Naive thymus-derived CD4-positive, alpha-beta T cell (primary cell): ENCODE data around the gene DNAJB14. TPM values are rescaled to one million over a fixed set of nuclear protein-coding genes. Genes with fewer than 3 reads are reported as not detected.

Experiments used
- ATAC-seq: fragments of 150-1000 bp; cut with Tn5 transposase; 2 replicates; pipeline ENCODE4 v1.10.0; 2021; ENCODE audit warnings: mild to moderate bottlenecking, moderate library complexity
- CTCF ChIA-PET: fragments of 350-600 bp; sonication (Branson Sonifier 250); formaldehyde crosslinking; loops from one replicate; lab custom pipeline; 2021; ENCODE audit warnings: antibody characterized with exemption; lab: Charles Lee
- POLR2A ChIA-PET: fragments of 350-600 bp; sonication (Branson Sonifier 250); formaldehyde crosslinking; loops from one replicate; lab custom pipeline; 2021; ENCODE audit warnings: antibody characterized with exemption, inconsistent platforms; lab: Charles Lee
- DNase-seq, 9 donors: peaks; one replicate each; pipeline versions ENCODE4 v3.0.0 to v3.0.0-alpha.2; 2020 to 2022; ENCODE audit warnings: mixed read lengths in 1 of 9
- H3K27ac ChIP-seq: one replicate; pipeline ENCODE4 v1.7.0; 2013; ENCODE audit warnings: mild to moderate bottlenecking, low read depth, low read length, moderate library complexity
- H3K27me3 ChIP-seq, 2 donors: one replicate each; pipeline ENCODE4 v1.7.0; 2013; ENCODE audit warnings: low read length in 2 of 2, mild to moderate bottlenecking in 2 of 2, moderate library complexity in 2 of 2; ENCODE audit not compliant: control insufficient read depth in 2 of 2, insufficient read depth in 2 of 2
- H3K36me3 ChIP-seq, 3 experiments: 1 replicate in 2 of 3; 2 replicates in 1 of 3; pipeline ENCODE4 v1.7.0; 2013; ENCODE audit warnings: low read length in 3 of 3, mild to moderate bottlenecking in 3 of 3, moderate library complexity in 1 of 3; ENCODE audit not compliant: insufficient read depth in 3 of 3, control insufficient read depth in 2 of 3
- H3K4me1 ChIP-seq, 2 donors: one replicate each; pipeline ENCODE4 v1.7.0; 2013; ENCODE audit warnings: low read length in 2 of 2, mild to moderate bottlenecking in 2 of 2, moderate library complexity in 1 of 2; ENCODE audit not compliant: control insufficient read depth in 2 of 2, insufficient read depth in 2 of 2
- H3K4me3 ChIP-seq: 2 replicates; pipeline ENCODE4 v1.7.0; 2013; ENCODE audit warnings: mild to moderate bottlenecking, low read length
- H3K9me3 ChIP-seq, 3 experiments: 1 replicate in 2 of 3; 2 replicates in 1 of 3; pipeline ENCODE4 v1.7.0; 2013; ENCODE audit warnings: low read length in 3 of 3; ENCODE audit not compliant: control insufficient read depth in 2 of 3
- H3K27ac Mint-ChIP-seq, 9 donors: one replicate each; pipeline ENCODE4 v1.8.0; 2020 to 2022; ENCODE audit warnings: mixed read lengths in 9 of 9, mild to moderate bottlenecking in 8 of 9, moderate library complexity in 5 of 9, inconsistent platforms in 2 of 9
- H3K27me3 Mint-ChIP-seq, 5 donors: one replicate each; pipeline ENCODE4 v1.8.0; 2021 to 2022; ENCODE audit warnings: mixed read lengths in 5 of 5, mild to moderate bottlenecking in 1 of 5
- H3K36me3 Mint-ChIP-seq, 5 donors: one replicate each; pipeline ENCODE4 v1.8.0; 2020 to 2022; ENCODE audit warnings: mixed read lengths in 5 of 5, mild to moderate bottlenecking in 3 of 5, inconsistent platforms in 1 of 5
- H3K4me1 Mint-ChIP-seq, 7 donors: one replicate each; pipeline ENCODE4 v1.8.0; 2020 to 2022; ENCODE audit warnings: mixed read lengths in 7 of 7, mild to moderate bottlenecking in 3 of 7, inconsistent platforms in 1 of 7
- H3K4me3 Mint-ChIP-seq, 10 donors: one replicate each; pipeline ENCODE4 v1.8.0; 2020 to 2022; ENCODE audit warnings: mild to moderate bottlenecking in 10 of 10, mixed read lengths in 10 of 10, moderate library complexity in 6 of 10, inconsistent platforms in 2 of 10
- H3K9me3 Mint-ChIP-seq, 11 donors: one replicate each; pipeline ENCODE4 v1.8.0; 2020 to 2022; ENCODE audit warnings: mixed read lengths in 11 of 11, mild to moderate bottlenecking in 4 of 11, inconsistent platforms in 1 of 11, moderate library complexity in 1 of 11
- intact Hi-C, 2 donors: fragments of 100-400 bp; cut with micrococcal nuclease; formaldehyde crosslinking; loops; one replicate each; pipeline ENCODE4 v1.15.1; 2023
- polyA plus RNA-seq, 2 donors: library from polyadenylated mRNA; unstranded; fragments of 300-500 nt; fragmentation: Illumina TruSeq; gene quantifications; one replicate each; pipeline ENCODE4 v1.2.3, GENCODE V29; 2021
- total RNA-seq, 6 experiments: library from RNA in 5 of 6; stranded (reverse) in 5 of 6; gene quantifications; 1 replicate in 5 of 6; 2 replicates in 1 of 6; pipeline ENCODE4 v1.2.3 and lab custom pipeline; 2021 to 2026

Gene DNAJB14
- total and polyA plus RNA-seq, 7 experiments from 2014 or later = 49.7 to 80.5 (median 54.2) TPM

GRCh38 chr4:99876946-99877345, 69.5 kb downstream of the DNAJB14 start:
- intact Hi-C loops = loop anchor here in 1 of 2 donors (2.0 kb wide), 1 partner anchor 16 kb away; no protein-coding TSS in a partner anchor
- Mint-ChIP-seq H3K27ac (peak overlapping the region in 4 of 9 donors; percentile 9 to 60 (median 45)), H3K9me3 (no peaks in the 10 kb centered on the region), H3K4me1 (peaks cover 0 to 7% (median 0%) of the 10 kb centered on the region in 7 donors), H3K27me3 (no peaks in the 10 kb centered on the region), H3K36me3 (peaks cover 0 to 40% (median 15%) of the 10 kb centered on the region in 5 donors), H3K4me3 (no peak overlapping the region)
- no peak overlapping the region for H3K4me3 ChIP-seq
- no peak for ATAC-seq
- POLR2A ChIA-PET = no interaction called here
- H3K4me1 ChIP-seq = no peaks in the 10 kb centered on the region
- no peak overlapping the region for H3K27ac ChIP-seq
- no peak for DNase-seq
- CTCF ChIA-PET = no interaction called here
- no peaks in the 10 kb centered on the region for H3K27me3 ChIP-seq
- H3K36me3 ChIP-seq = peaks cover 15 to 40% (median 18%) of the 10 kb centered on the region in 3 experiments
- no peaks in the 10 kb centered on the region for H3K9me3 ChIP-seq

GRCh38 chr4:99875071-99875470, 71.3 kb downstream of the DNAJB14 start:
- H3K4me1 Mint-ChIP-seq = peaks cover 0 to 7% (median 0%) of the 10 kb centered on the region in 7 donors
- no peak for ATAC-seq
- ChIA-PET CTCF (interaction anchor here (0.9 kb wide), 1 partner anchor 67 kb away, joined by 4 read pairs; no protein-coding TSS in a partner anchor), POLR2A (no interaction called here)
- H3K27me3 ChIP-seq = no peaks in the 10 kb centered on the region
- no peak overlapping the region for H3K27ac Mint-ChIP-seq
- H3K9me3 Mint-ChIP-seq = no peaks in the 10 kb centered on the region
- no peaks in the 10 kb centered on the region for H3K4me1 ChIP-seq
- no peak overlapping the region for H3K27ac ChIP-seq
- H3K4me3 ChIP-seq = no peak overlapping the region
- H3K9me3 ChIP-seq = no peaks in the 10 kb centered on the region
- H3K27me3 Mint-ChIP-seq = no peaks in the 10 kb centered on the region
- no peak for DNase-seq
- peaks cover 6 to 23% (median 7%) of the 10 kb centered on the region in 3 experiments for H3K36me3 ChIP-seq
- H3K36me3 Mint-ChIP-seq = peaks cover 3 to 45% (median 12%) of the 10 kb centered on the region in 5 donors
- H3K4me3 Mint-ChIP-seq = no peak overlapping the region
- intact Hi-C loops = no loop called here

- H3K36me3 Mint-ChIP-seq = peaks cover 8 to 52% (median 17%) of the 10 kb centered on the region in 5 donors
- intact Hi-C loops = no loop called here
- H3K4me3 Mint-ChIP-seq = no peak overlapping the region
- Histone ChIP-seq H3K4me3 (no peak overlapping the region), H3K36me3 (peaks cover 0 to 12% (median 0%) of the 10 kb centered on the region in 3 experiments), H3K4me1 (no peaks in the 10 kb centered on the region), H3K9me3 (no peaks in the 10 kb centered on the region), H3K27me3 (no peaks in the 10 kb centered on the region), H3K27ac (no peak overlapping the region)
- POLR2A ChIA-PET = no interaction called here
- ATAC-seq (no peak), DNase-seq (no peak)
- peak overlapping the region in 1 of 9 donors; percentile 32 for H3K27ac Mint-ChIP-seq
- CTCF ChIA-PET = no interaction called here
- H3K9me3 Mint-ChIP-seq = no peaks in the 10 kb centered on the region
- H3K4me1 Mint-ChIP-seq = peaks cover 0 to 13% (median 0%) of the 10 kb centered on the region in 7 donors
- H3K27me3 Mint-ChIP-seq = no peaks in the 10 kb centered on the region
Measured at GRCh38 chr4:99872570-99872969, 73.8 kb downstream of the DNAJB14 start.

- no peak overlapping the region for H3K4me3 Mint-ChIP-seq
- Histone ChIP-seq H3K4me1 (no peaks in the 10 kb centered on the region), H3K36me3 (peaks cover 0 to 34% (median 0%) of the 10 kb centered on the region in 3 experiments), H3K27ac (no peak overlapping the region), H3K27me3 (no peaks in the 10 kb centered on the region), H3K9me3 (no peaks in the 10 kb centered on the region), H3K4me3 (no peak overlapping the region)
- H3K36me3 Mint-ChIP-seq = peaks cover 8 to 49% (median 32%) of the 10 kb centered on the region in 5 donors
- no peaks in the 10 kb centered on the region for H3K9me3 Mint-ChIP-seq
- intact Hi-C loops = no loop called here
- DNase-seq (no peak), ATAC-seq (no peak)
- no peaks in the 10 kb centered on the region for H3K27me3 Mint-ChIP-seq
- H3K27ac Mint-ChIP-seq = peak overlapping the region in 1 of 9 donors; percentile 49
- ChIA-PET CTCF (no interaction called here), POLR2A (no interaction called here)
- H3K4me1 Mint-ChIP-seq = peaks cover 0 to 21% (median 0%) of the 10 kb centered on the region in 7 donors
Measured at GRCh38 chr4:99868126-99868596, 78.3 kb downstream of the DNAJB14 start.

- ATAC-seq = no peak
- Histone ChIP-seq H3K36me3 (peaks cover 0 to 40% (median 0%) of the 10 kb centered on the region in 3 experiments), H3K9me3 (no peaks in the 10 kb centered on the region), H3K4me3 (no peak overlapping the region), H3K27ac (no peak overlapping the region), H3K4me1 (no peaks in the 10 kb centered on the region), H3K27me3 (no peaks in the 10 kb centered on the region)
- ChIA-PET CTCF (interaction anchor here (1.1 kb wide), 1 partner anchor 16 kb away, joined by 4 read pairs; no protein-coding TSS in a partner anchor), POLR2A (interaction anchor here (0.6 kb wide), 1 partner anchor 935 kb away, joined by 4 read pairs; the partner anchor contains the start of gene EIF4E)
- DNase-seq = no peak
- H3K9me3 Mint-ChIP-seq = no peaks in the 10 kb centered on the region
- H3K27ac Mint-ChIP-seq = no peak overlapping the region
- H3K36me3 Mint-ChIP-seq = peaks cover 11 to 35% (median 27%) of the 10 kb centered on the region in 5 donors
- H3K4me3 Mint-ChIP-seq = no peak overlapping the region
- intact Hi-C loops = no loop called here
- H3K27me3 Mint-ChIP-seq = no peaks in the 10 kb centered on the region
- H3K4me1 Mint-ChIP-seq = peaks cover 0 to 41% (median 0%) of the 10 kb centered on the region in 7 donors
Measured at GRCh38 chr4:99863804-99864203, 82.6 kb downstream of the DNAJB14 start.

- no peak for DNase-seq
- Mint-ChIP-seq H3K27me3 (no peaks in the 10 kb centered on the region), H3K4me3 (peak overlapping the region in 1 of 10 donors; percentile 44), H3K27ac (peak overlapping the region in 1 of 9 donors; percentile 69), H3K36me3 (peaks cover 6 to 33% (median 28%) of the 10 kb centered on the region in 5 donors), H3K4me1 (peaks cover 4 to 50% (median 11%) of the 10 kb centered on the region in 7 donors), H3K9me3 (no peaks in the 10 kb centered on the region)
- ChIA-PET CTCF (no interaction called here), POLR2A (interaction anchor here (0.6 kb wide), 1 partner anchor 87 kb away, joined by 3 read pairs; no protein-coding TSS in a partner anchor)
- H3K4me3 ChIP-seq = no peak overlapping the region
- no peak for ATAC-seq
- intact Hi-C loops = loop anchor here in 1 of 2 donors (2.0 kb wide), 2 partner anchors 15 kb away; no protein-coding TSS in a partner anchor
- no peaks in the 10 kb centered on the region for H3K27me3 ChIP-seq
- H3K9me3 ChIP-seq = no peaks in the 10 kb centered on the region
- no peak overlapping the region for H3K27ac ChIP-seq
- peaks cover 0 to 2% of the 10 kb centered on the region in 2 donors for H3K4me1 ChIP-seq
- H3K36me3 ChIP-seq = peaks cover 0 to 24% (median 0%) of the 10 kb centered on the region in 3 experiments
Measured at GRCh38 chr4:99861120-99861905, 85.1 kb downstream of the DNAJB14 start.
